GM12892 (cell line): ENCODE results near the gene SH3GLB1.

Source experiments
- DNase-seq: peaks from one replicate; pipeline ENCODE4 v3.0.0; 2011; ENCODE audit not compliant: insufficient read length
- FAIRE-seq: peaks from 2 replicates; lab custom pipeline; 2011; peaks lifted over from hg19 to GRCh38; lab: Jason Lieb, UNC
- POLR2A ChIP-seq: IDR thresholded peaks from 2 replicates; pipeline ENCODE4 v1.6.1; 2011; ENCODE audit warnings: low read depth, low read length, control low read depth
- POLR2AphosphoS5 ChIP-seq: IDR thresholded peaks from 2 replicates; pipeline ENCODE4 v1.6.1; 2011; ENCODE audit warnings: low read depth, low read length, control low read depth
- TAF1 ChIP-seq: IDR thresholded peaks from 2 replicates; pipeline ENCODE4 v1.6.1; 2011; ENCODE audit warnings: low read depth, mild to moderate bottlenecking, control low read depth, low read length, borderline replicate concordance

The SH3GLB1 gene

GRCh38 chr1:86760199-86760598, 55.8 kb downstream of the SH3GLB1 start:
- FAIRE-seq (no peak), DNase-seq (no peak)
- TF ChIP-seq POLR2A (no peak), TAF1 (no peak), POLR2AphosphoS5 (no peak)

GRCh38 chr1:86762336-86762735, 58.0 kb downstream of the SH3GLB1 start:
- FAIRE-seq = no peak
- DNase-seq = no peak
- no peak for TF ChIP-seq TAF1

GRCh38 chr1:86764523-86764922, 60.1 kb downstream of the SH3GLB1 start:
- DNase-seq = no peak
- TF ChIP-seq POLR2A = no peak
- TF ChIP-seq POLR2AphosphoS5 = no peak
- no peak for TF ChIP-seq TAF1
- FAIRE-seq = no peak

- FAIRE-seq (no peak), DNase-seq (no peak)
- no peak for TF ChIP-seq POLR2AphosphoS5
- TF ChIP-seq TAF1 = no peak
- no peak for TF ChIP-seq POLR2A
Observed at GRCh38 chr1:86765073-86765472, 60.7 kb downstream of the SH3GLB1 start.

GRCh38 chr1:86765674-86766073, 61.3 kb downstream of the SH3GLB1 start:
- TF ChIP-seq TAF1 (no peak), POLR2AphosphoS5 (no peak), POLR2A (no peak)
- DNase-seq = no peak
- FAIRE-seq = no peak

- FAIRE-seq = no peak
- no peak for TF ChIP-seq POLR2AphosphoS5
- TF ChIP-seq TAF1 = no peak
- no peak for TF ChIP-seq POLR2A
Observed at GRCh38 chr1:86768554-86768953, 64.2 kb downstream of the SH3GLB1 start.

GRCh38 chr1:86769065-86769464, 64.7 kb downstream of the SH3GLB1 start:
- FAIRE-seq = no peak
- DNase-seq = no peak

More at GRCh38 chr1:86768554-86768953, 64.2 kb downstream of the SH3GLB1 start:
- no peak for DNase-seq

GRCh38 chr1:86773341-86774288, 69.2 kb downstream of the SH3GLB1 start:
- FAIRE-seq (no peak), DNase-seq (no peak)
- TF ChIP-seq POLR2A = no peak
- TF ChIP-seq POLR2AphosphoS5 = no peak
- TF ChIP-seq TAF1 = no peak

More at GRCh38 chr1:86769065-86769464, 64.7 kb downstream of the SH3GLB1 start:
- TF ChIP-seq POLR2A (no peak), POLR2AphosphoS5 (no peak), TAF1 (no peak)

GRCh38 chr1:86774305-86775295, 70.2 kb downstream of the SH3GLB1 start:
- DNase-seq = no peak
- FAIRE-seq = peak; percentile 84
- TF ChIP-seq POLR2AphosphoS5 (no peak), POLR2A (no peak), TAF1 (no peak)

GRCh38 chr1:86775395-86775794, 71.0 kb downstream of the SH3GLB1 start:
- DNase-seq = no peak
- no peak for TF ChIP-seq POLR2AphosphoS5
- TF ChIP-seq POLR2A = no peak
- no peak for TF ChIP-seq TAF1
- no peak for FAIRE-seq

- DNase-seq (no peak), FAIRE-seq (no peak)
- no peak for TF ChIP-seq POLR2AphosphoS5
- no peak for TF ChIP-seq POLR2A
- TF ChIP-seq TAF1 = no peak
Observed at GRCh38 chr1:86776108-86776507, 71.7 kb downstream of the SH3GLB1 start.
